ENCODE measurements around the gene STK24.

The STK24 gene

GRCh38 chr13:98466634-98467236, 110.2 kb downstream of the STK24 start:
- peaks cover 84% of the 10 kb centered on the region for H3K79me2 ChIP-seq (ENCODE audit: low read length)
- H3K4me1 ChIP-seq (ENCODE audit: low read length), result no peaks in the 10 kb centered on the region
- no peaks in the 10 kb centered on the region for H3K27me3 ChIP-seq (replicated peaks; ENCODE audit: insufficient read depth, low read length)
- H3K9ac ChIP-seq (ENCODE audit: low read length), result no peak overlapping the region
- no peak overlapping the region for H3K27ac ChIP-seq (ENCODE audit: low read length)
- peaks cover 4% of the 10 kb centered on the region; the same call in 1 of the 2 replicates for H4K20me1 ChIP-seq (ENCODE audit: insufficient read depth, low read length)
- H3K9me3 ChIP-seq (replicated peaks; ENCODE audit: insufficient read depth, low read length), result no peaks in the 10 kb centered on the region
- no peak for DNase-seq
- H3F3A ChIP-seq (ENCODE audit: insufficient read depth, low read length), result no peaks in the 10 kb centered on the region
- no peaks in the 10 kb centered on the region for H3K36me3 ChIP-seq (replicated peaks; ENCODE audit: insufficient read depth, low read length)
- no peak overlapping the region for H3K4me3 ChIP-seq (ENCODE audit: low read length)
- TF ChIP-seq, protein P1, sequence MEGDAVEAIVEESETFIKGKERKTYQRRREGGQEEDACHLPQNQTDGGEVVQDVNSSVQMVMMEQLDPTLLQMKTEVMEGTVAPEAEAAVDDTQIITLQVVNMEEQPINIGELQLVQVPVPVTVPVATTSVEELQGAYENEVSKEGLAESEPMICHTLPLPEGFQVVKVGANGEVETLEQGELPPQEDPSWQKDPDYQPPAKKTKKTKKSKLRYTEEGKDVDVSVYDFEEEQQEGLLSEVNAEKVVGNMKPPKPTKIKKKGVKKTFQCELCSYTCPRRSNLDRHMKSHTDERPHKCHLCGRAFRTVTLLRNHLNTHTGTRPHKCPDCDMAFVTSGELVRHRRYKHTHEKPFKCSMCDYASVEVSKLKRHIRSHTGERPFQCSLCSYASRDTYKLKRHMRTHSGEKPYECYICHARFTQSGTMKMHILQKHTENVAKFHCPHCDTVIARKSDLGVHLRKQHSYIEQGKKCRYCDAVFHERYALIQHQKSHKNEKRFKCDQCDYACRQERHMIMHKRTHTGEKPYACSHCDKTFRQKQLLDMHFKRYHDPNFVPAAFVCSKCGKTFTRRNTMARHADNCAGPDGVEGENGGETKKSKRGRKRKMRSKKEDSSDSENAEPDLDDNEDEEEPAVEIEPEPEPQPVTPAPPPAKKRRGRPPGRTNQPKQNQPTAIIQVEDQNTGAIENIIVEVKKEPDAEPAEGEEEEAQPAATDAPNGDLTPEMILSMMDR (IDR thresholded peaks at IDR 0.05; ENCODE audit: low read length), result peak; percentile 52
- TF ChIP-seq EZH2phosphoT487 (IDR thresholded peaks at IDR 0.05; ENCODE audit: low read length) (no peak), EZH2 (optimal IDR thresholded peaks at IDR 0.05; ENCODE audit: low read depth, low read length) (no peak)
- no peak overlapping the region for H2AFZ ChIP-seq (ENCODE audit: low read length)
- no peak overlapping the region for H3K4me2 ChIP-seq (ENCODE audit: low read depth, low read length)
- no peaks in the 10 kb centered on the region for H3K9me2 ChIP-seq (replicated peaks; ENCODE audit: insufficient read depth, low read length)

DNA sequence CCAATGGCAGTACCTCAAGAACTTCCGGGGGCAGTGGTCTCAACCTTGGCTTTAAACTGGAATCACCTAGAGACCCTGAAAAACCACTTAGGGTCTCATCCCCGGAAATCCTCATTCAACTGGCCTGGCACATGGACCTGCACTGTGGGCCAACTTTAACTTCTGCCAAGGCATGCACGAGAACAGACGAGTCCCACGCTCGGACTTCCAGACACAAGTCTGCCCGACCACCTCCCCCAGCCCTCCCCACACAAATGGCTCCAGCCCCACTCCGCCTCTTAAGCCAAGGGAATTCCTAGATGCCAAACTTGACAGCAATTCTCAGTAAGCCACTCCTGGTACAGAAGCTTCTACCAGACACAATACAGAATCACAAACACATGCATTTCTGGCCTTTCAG, 114.0 kb downstream of the STK24 start:
- Histone ChIP-seq H3K4me3 (ENCODE audit: low read length) (no peak overlapping the region), H3K9me3 (replicated peaks; ENCODE audit: insufficient read depth, low read length) (no peaks in the 10 kb centered on the region), H3K36me3 (replicated peaks; ENCODE audit: insufficient read depth, low read length) (0 out of 2 replicates have a peak, but pooled peaks cover 5% of the 10 kb centered on the region), H3K27me3 (replicated peaks; ENCODE audit: insufficient read depth, low read length) (no peaks in the 10 kb centered on the region), H3K27ac (ENCODE audit: low read length) (no peak overlapping the region), H2AFZ (ENCODE audit: low read length) (no peak overlapping the region), H3K79me2 (ENCODE audit: low read length) (peaks cover 46% of the 10 kb centered on the region), H3K9ac (ENCODE audit: low read length) (no peak overlapping the region), H3K4me2 (ENCODE audit: low read depth, low read length) (no peak overlapping the region), H3K9me2 (replicated peaks; ENCODE audit: insufficient read depth, low read length) (no peaks in the 10 kb centered on the region), H3K4me1 (ENCODE audit: low read length) (no peaks in the 10 kb centered on the region), H4K20me1 (ENCODE audit: insufficient read depth, low read length) (no peaks in the 10 kb centered on the region), H3F3A (ENCODE audit: insufficient read depth, low read length) (no peaks in the 10 kb centered on the region)
- TF ChIP-seq, protein P1 (IDR thresholded peaks at IDR 0.05; ENCODE audit: low read length), result no peak
- TF ChIP-seq EZH2phosphoT487 (IDR thresholded peaks at IDR 0.05; ENCODE audit: low read length) (no peak), EZH2 (optimal IDR thresholded peaks at IDR 0.05; ENCODE audit: low read depth, low read length) (no peak)
- no peak for DNase-seq

- H3K9me2 ChIP-seq (replicated peaks; ENCODE audit: insufficient read depth, low read length), result no peaks in the 10 kb centered on the region
- no peak overlapping the region for H3K27ac ChIP-seq (ENCODE audit: low read length)
- no peaks in the 10 kb centered on the region for H3K4me1 ChIP-seq (ENCODE audit: low read length)
- no peaks in the 10 kb centered on the region for H3K27me3 ChIP-seq (replicated peaks; ENCODE audit: insufficient read depth, low read length)
- H3K36me3 ChIP-seq (replicated peaks; ENCODE audit: insufficient read depth, low read length), result 0 out of 2 replicates have a peak, but pooled peaks cover 5% of the 10 kb centered on the region
- TF ChIP-seq, protein P1 (IDR thresholded peaks at IDR 0.05; ENCODE audit: low read length), result no peak
- TF ChIP-seq EZH2phosphoT487 (IDR thresholded peaks at IDR 0.05; ENCODE audit: low read length) (no peak), EZH2 (optimal IDR thresholded peaks at IDR 0.05; ENCODE audit: low read depth, low read length) (no peak)
- no peaks in the 10 kb centered on the region for H3F3A ChIP-seq (ENCODE audit: insufficient read depth, low read length)
- H4K20me1 ChIP-seq (ENCODE audit: insufficient read depth, low read length), result no peaks in the 10 kb centered on the region
- H3K9me3 ChIP-seq (replicated peaks; ENCODE audit: insufficient read depth, low read length), result no peaks in the 10 kb centered on the region
- DNase-seq, result no peak
- H3K4me2 ChIP-seq (ENCODE audit: low read depth, low read length), result no peak overlapping the region
- peaks cover 41% of the 10 kb centered on the region for H3K79me2 ChIP-seq (ENCODE audit: low read length)
- no peak overlapping the region for H3K9ac ChIP-seq (ENCODE audit: low read length)
- H3K4me3 ChIP-seq (ENCODE audit: low read length), result no peak overlapping the region
- no peak overlapping the region for H2AFZ ChIP-seq (ENCODE audit: low read length)
Measured at GRCh38 chr13:98462241-98462882, 114.5 kb downstream of the STK24 start.

Measured in MM.1S (cell line).